GM23248 (cell line): ENCODE measurements around the gene SCN4A.

Experiments used
- EZH2 ChIP-seq: fragments of 200-600 bp; sonication (generic); IDR thresholded peaks from 2 replicates; pipeline ENCODE4 v1.6.1; 2018; ENCODE audit warnings: antibody characterized with exemption, mild to moderate bottlenecking; ENCODE audit not compliant: insufficient read depth, poor library complexity, severe bottlenecking
- EZH2phosphoT487 ChIP-seq: fragments of 200-600 bp; sonication (generic); IDR thresholded peaks from 2 replicates; pipeline ENCODE4 v1.6.1; 2018; ENCODE audit warnings: antibody characterized with exemption, moderate library complexity, mild to moderate bottlenecking, low read depth; ENCODE audit not compliant: insufficient read depth

GRCh38 chr17:63955232-63955631 is 17.5 kb downstream of the SCN4A start:
- TF ChIP-seq EZH2 (no peak), EZH2phosphoT487 (no peak)
